HEK293 (cell line): Measurements from ENCODE around the gene SMIM1.

Experiments
- CTCF ChIA-PET: fragments of 350-600 bp; formaldehyde crosslinking; extraction: SDS; loops from one replicate; lab custom pipeline; 2021; ENCODE audit warnings: antibody characterized with exemption; lab: Yijun Ruan, JAX
- POLR2A ChIA-PET: fragments of 300-600 bp; formaldehyde crosslinking; extraction: SDS; loops from one replicate; lab custom pipeline; 2020; ENCODE audit warnings: antibody characterized with exemption, inconsistent platforms; lab: Yijun Ruan, JAX
- H3K27ac ChIP-seq: fragments of 200-500 bp; sonication (Bioruptor generic); 2 replicates; pipeline ENCODE4 v1.5.1; 2014; ENCODE audit warnings: low read depth, low read length, control low read depth, inconsistent platforms; ENCODE audit errors: extremely low read depth
- H3K36me3 ChIP-seq, 2 experiments: fragments of 200-500 bp in 1 of 2; sonication (Bioruptor generic) in 1 of 2; 1 replicate in 1 of 2; 2 replicates in 1 of 2; pipeline ENCODE4 v1.5.1; 2014 to 2017; ENCODE audit warnings: inconsistent platforms in 2 of 2, low read length in 2 of 2; ENCODE audit not compliant: control insufficient read depth in 2 of 2, insufficient read depth in 1 of 2
- H3K4me1 ChIP-seq: fragments of 200-500 bp; sonication (Bioruptor generic); 2 replicates; pipeline ENCODE4 v1.5.1; 2014; ENCODE audit warnings: mild to moderate bottlenecking, low read length, inconsistent platforms; ENCODE audit not compliant: control insufficient read depth, insufficient read depth
- H3K4me3 ChIP-seq: 2 replicates; pipeline ENCODE4 v1.5.1; 2011; ENCODE audit warnings: low read depth, mild to moderate bottlenecking, control low read depth, low read length, moderate library complexity
- H3K9me3 ChIP-seq: fragments of 200-500 bp; sonication (Bioruptor generic); 2 replicates; pipeline ENCODE4 v1.5.1; 2014; ENCODE audit warnings: low read depth, low read length, inconsistent platforms; ENCODE audit not compliant: control insufficient read depth, insufficient read depth
- CTCF ChIP-seq: fragments of 450-650 bp; formaldehyde crosslinking; IDR thresholded peaks from 2 replicates; pipeline ENCODE4 v1.5.1; 2016; ENCODE audit warnings: missing biosample characterization, missing genetic modification characterization
- KLF1 ChIP-seq: fragments of 450-650 bp; formaldehyde crosslinking; IDR thresholded peaks from 2 replicates; pipeline ENCODE4 v1.5.1; 2016; ENCODE audit warnings: missing biosample characterization, missing genetic modification characterization
- SALL2 ChIP-seq: fragments of 450-650 bp; formaldehyde crosslinking; IDR thresholded peaks from 2 replicates; pipeline ENCODE4 v1.5.0; 2017; ENCODE audit warnings: missing biosample characterization, mild to moderate bottlenecking, missing genetic modification characterization, borderline replicate concordance
- ZBTB44 ChIP-seq: fragments of 450-650 bp; IDR thresholded peaks from 2 replicates; pipeline ENCODE4 v1.5.1; 2018; ENCODE audit warnings: missing biosample characterization, mild to moderate bottlenecking, missing genetic modification characterization
- ZFP41 ChIP-seq: fragments of 450-650 bp; formaldehyde crosslinking; IDR thresholded peaks from 2 replicates; pipeline ENCODE4 v1.5.1; 2016; ENCODE audit warnings: missing biosample characterization, missing genetic modification characterization, borderline replicate concordance
- ZNF184 ChIP-seq: fragments of 450-650 bp; IDR thresholded peaks from 2 replicates; pipeline ENCODE4 v1.5.1; 2018; ENCODE audit warnings: missing biosample characterization, mild to moderate bottlenecking, missing genetic modification characterization
- ZNF335 ChIP-seq: fragments of 450-650 bp; formaldehyde crosslinking; conservative IDR thresholded peaks from 2 replicates; pipeline ENCODE4 v1.5.1; 2016; ENCODE audit warnings: missing biosample characterization, missing genetic modification characterization
- ZNF362 ChIP-seq: fragments of 450-650 bp; formaldehyde crosslinking; IDR thresholded peaks from 2 replicates; pipeline ENCODE4 v1.5.1; 2016; ENCODE audit warnings: missing biosample characterization, missing genetic modification characterization
- ZNF416 ChIP-seq: fragments of 450-650 bp; formaldehyde crosslinking; IDR thresholded peaks from 2 replicates; pipeline ENCODE4 v1.5.1; 2016; ENCODE audit warnings: missing biosample characterization, missing genetic modification characterization
- ZNF423 ChIP-seq: fragments of 450-650 bp; formaldehyde crosslinking; IDR thresholded peaks from 2 replicates; pipeline ENCODE4 v1.5.1; 2016; ENCODE audit warnings: missing biosample characterization, missing genetic modification characterization
- ZNF449 ChIP-seq: fragments of 450-650 bp; formaldehyde crosslinking; IDR thresholded peaks from 2 replicates; pipeline ENCODE4 v1.5.1; 2017; ENCODE audit warnings: missing biosample characterization, mild to moderate bottlenecking, missing genetic modification characterization, moderate library complexity
- ZNF626 ChIP-seq: fragments of 450-650 bp; sonication (Bioruptor Pico); formaldehyde crosslinking; IDR thresholded peaks from 2 replicates; pipeline ENCODE4 v1.5.1; 2018; ENCODE audit warnings: missing biosample characterization, missing genetic modification characterization, inconsistent platforms
- ZNF704 ChIP-seq: fragments of 450-650 bp; formaldehyde crosslinking; IDR thresholded peaks from 2 replicates; pipeline ENCODE4 v1.5.1; 2016; ENCODE audit warnings: missing biosample characterization, missing genetic modification characterization
- ZNF707 ChIP-seq: fragments of 450-650 bp; formaldehyde crosslinking; IDR thresholded peaks from 2 replicates; pipeline ENCODE4 v1.5.1; 2016; ENCODE audit warnings: missing biosample characterization, missing genetic modification characterization
- ZNF747 ChIP-seq: fragments of 450-650 bp; formaldehyde crosslinking; IDR thresholded peaks from 2 replicates; pipeline ENCODE4 v1.5.1; 2016; ENCODE audit warnings: missing biosample characterization, missing genetic modification characterization
- ZNF76 ChIP-seq: fragments of 450-650 bp; formaldehyde crosslinking; IDR thresholded peaks from 2 replicates; pipeline ENCODE4; 2016; ENCODE audit warnings: low read depth, missing biosample characterization, missing genetic modification characterization, borderline replicate concordance
- ZNF776 ChIP-seq: fragments of 450-650 bp; formaldehyde crosslinking; IDR thresholded peaks from 2 replicates; pipeline ENCODE4 v1.5.0; 2017; ENCODE audit warnings: missing biosample characterization, missing genetic modification characterization, borderline replicate concordance

SMIM1 gene

GRCh38 chr1:3780901-3781300 is 8.4 kb downstream of the SMIM1 start:
- CTCF ChIA-PET: interaction anchor here (1.2 kb wide), 1 partner anchor 57 kb away, joined by 4 read pairs; no protein-coding TSS in a partner anchor
- Histone ChIP-seq H3K9me3 (no peaks in the 10 kb centered on the region), H3K4me1 (no peaks in the 10 kb centered on the region), H3K36me3 (peaks cover 25 to 81% of the 10 kb centered on the region in 2 experiments), H3K4me3 (no peak overlapping the region), H3K27ac (no peak overlapping the region)
- POLR2A ChIA-PET: no interaction called here
- TF ChIP-seq ZNF335 (tag by site-specific recombination) (no peak), ZNF626 (tag by site-specific recombination) (no peak), ZNF76 (tag by site-specific recombination) (no peak), ZNF423 (tag by site-specific recombination) (no peak), ZNF707 (tag by site-specific recombination) (no peak), CTCF (no peak), ZNF416 (tag by site-specific recombination) (no peak), ZNF449 (tag by site-specific recombination) (no peak), ZNF184 (tag by site-specific recombination) (no peak), SALL2 (tag by site-specific recombination) (no peak), ZNF362 (tag by site-specific recombination) (no peak), ZNF776 (tag by site-specific recombination) (no peak), ZFP41 (tag by site-specific recombination) (no peak), ZNF704 (tag by site-specific recombination) (no peak), ZNF747 (no peak), ZBTB44 (tag by site-specific recombination) (no peak), KLF1 (tag by site-specific recombination) (no peak)
